Mesenteric fat pad (tissue), 1 donor: Measurements from ENCODE around the gene MYLK2. TPM values are rescaled to one million over a fixed set of nuclear protein-coding genes. Genes with fewer than 3 reads are reported as not detected.

Source experiments
- DNase-seq: peaks from one replicate; pipeline ENCODE4 v3.0.0-alpha.2; 2020; ENCODE audit warnings: low spot score
- long read RNA-seq: library from polyadenylated mRNA; unstranded; transcript quantifications from one replicate; pipeline ENCODE4 v2.0.0, GENCODE V29; 2020
- total RNA-seq: library from RNA; stranded (reverse); fragmentation: NEBNext Ultra II Directional; extraction: Animal tissue kit (Norgen Biotek cat#: 25700); gene quantifications from one replicate; pipeline ENCODE4 v1.2.1, GENCODE V29; 2021
- donor health status: DM: yes; HTN: yes; CAD: no.

MYLK2 gene
- not detected for total RNA-seq
- long read RNA-seq, result 0 reads

DNA sequence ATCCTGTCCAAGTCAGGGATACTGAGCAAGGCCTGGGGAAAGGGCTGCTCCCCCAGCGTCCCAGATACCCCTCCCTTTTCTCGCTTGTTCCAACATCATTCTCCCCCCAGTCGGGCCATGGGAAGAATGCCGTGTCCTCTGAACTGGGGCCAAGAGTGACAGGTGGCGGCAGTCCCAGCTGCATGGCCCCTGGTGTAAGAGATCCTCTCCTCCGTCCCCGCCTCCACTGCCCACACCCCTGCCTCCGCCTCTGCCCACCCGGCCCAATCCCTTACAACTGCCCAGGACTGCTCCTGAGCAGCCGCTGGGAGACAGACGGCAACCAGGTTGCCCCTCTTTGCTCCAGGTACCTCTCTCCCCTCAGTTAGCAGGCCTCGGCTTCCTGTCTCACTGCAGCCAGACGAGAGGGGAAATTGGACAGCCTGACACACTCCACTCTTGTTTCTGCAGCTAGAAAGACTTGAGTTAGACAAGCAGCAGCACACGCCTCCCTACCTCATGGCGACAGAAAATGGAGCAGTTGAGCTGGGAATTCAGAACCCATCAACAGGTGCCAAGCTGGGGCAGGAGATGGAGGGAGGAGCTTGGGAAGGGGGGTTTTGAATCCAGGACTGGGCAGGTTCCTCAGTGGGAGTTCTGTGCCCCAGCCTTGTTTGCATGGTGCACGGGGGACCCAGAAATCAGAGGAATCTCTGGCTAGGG, at the start of gene MYLK2:
TSS of gene MYLK2 (plus strand) at position 274 of the 702 bp plus-strand sequence. CDS start at position 499, 225 bp downstream.
- no peak for DNase-seq

DNA sequence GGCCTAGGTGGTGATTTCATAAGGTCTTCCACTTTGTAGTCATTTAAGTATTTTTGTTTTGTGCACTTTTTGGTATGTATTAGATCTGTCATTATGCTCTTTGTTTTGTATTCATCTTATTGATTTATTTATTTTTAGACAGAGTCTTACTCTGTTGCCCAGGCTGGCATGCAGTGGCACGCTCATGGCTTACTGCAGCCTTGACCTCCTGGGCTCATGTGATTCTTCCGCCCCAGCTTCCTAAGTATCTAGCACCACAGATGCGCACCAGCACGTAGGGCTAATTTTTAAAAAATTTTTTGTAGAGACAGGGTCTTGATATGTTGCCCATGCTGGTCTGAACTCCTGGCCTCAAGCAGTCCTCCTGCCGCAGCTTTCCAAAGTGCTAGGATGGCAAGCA, 49.5 kb upstream of the MYLK2 start:
- no peak for DNase-seq

- DNase-seq, result no peak
These were observed 48.9 kb upstream of the MYLK2 start for GRCh38 chr20:31770243-31770642.

DNA sequence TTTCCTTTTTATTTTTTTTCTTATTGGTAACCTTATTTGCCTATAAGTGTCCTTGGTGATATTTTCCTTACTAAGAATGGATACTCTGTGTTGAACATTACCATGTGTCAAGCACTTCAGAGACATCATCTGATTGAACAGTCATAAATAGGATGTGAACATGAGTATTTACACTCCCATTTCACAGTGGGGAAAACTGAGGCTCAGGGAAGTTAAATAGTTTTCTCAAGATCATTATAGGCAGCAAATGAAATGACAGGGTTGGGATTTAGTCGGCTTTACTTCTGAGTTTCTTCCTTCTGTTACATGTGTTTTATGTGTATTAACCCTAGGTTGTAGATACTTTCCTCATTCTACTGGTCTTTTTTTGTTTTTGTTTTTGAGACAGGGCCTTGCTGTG, 44.7 kb upstream of the MYLK2 start:
- DNase-seq, result no peak

- DNase-seq, result no peak
These were observed 38.3 kb upstream of the MYLK2 start for GRCh38 chr20:31780839-31781238.

DNA sequence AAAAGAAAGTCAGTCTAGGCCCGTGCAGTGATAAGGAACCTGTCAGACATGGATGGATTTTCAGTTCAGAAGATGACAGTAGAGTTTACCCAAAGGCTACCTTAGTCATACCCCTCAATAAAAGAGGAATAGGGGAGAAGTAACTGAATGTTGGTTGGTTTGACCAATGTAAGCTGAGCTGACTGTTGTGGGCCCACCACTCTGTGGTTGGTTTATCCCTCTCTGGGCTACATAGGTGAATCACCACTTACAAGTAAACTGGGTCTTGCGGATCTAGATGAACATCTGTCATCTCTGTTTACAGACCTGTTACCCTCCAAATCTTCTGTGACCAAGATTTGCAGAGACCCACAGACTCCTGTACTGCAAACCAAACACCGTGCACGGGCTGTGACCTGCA, 37.2 kb upstream of the MYLK2 start:
- no peak for DNase-seq

GRCh38 chr20:31784354-31785044, 34.7 kb upstream of the MYLK2 start:
- no peak for DNase-seq

- no peak for DNase-seq
These were observed 34.1 kb upstream of the MYLK2 start for GRCh38 chr20:31785089-31785488.

DNA sequence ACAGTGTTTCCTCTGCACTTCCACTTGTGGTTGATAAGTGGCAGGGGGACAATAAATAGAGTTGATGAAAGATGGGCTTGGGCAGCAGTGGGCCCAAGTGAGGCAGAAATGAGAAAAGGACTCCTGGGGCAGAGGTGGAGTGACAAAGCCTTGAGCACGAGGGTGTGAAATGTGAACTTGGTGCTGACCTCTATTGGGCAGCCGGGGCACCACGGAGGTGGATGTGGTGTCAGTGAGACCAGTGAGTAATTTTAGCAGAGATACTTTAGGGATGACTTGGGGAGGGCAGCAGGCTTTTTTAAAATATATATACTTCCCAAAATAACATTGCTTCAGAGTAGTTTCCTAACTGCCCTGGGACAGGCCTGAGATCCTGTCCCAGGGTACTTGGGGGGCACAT, 30.6 kb upstream of the MYLK2 start:
- no peak for DNase-seq

GRCh38 chr20:31790401-31790800, 28.8 kb upstream of the MYLK2 start:
- DNase-seq, result no peak

DNA sequence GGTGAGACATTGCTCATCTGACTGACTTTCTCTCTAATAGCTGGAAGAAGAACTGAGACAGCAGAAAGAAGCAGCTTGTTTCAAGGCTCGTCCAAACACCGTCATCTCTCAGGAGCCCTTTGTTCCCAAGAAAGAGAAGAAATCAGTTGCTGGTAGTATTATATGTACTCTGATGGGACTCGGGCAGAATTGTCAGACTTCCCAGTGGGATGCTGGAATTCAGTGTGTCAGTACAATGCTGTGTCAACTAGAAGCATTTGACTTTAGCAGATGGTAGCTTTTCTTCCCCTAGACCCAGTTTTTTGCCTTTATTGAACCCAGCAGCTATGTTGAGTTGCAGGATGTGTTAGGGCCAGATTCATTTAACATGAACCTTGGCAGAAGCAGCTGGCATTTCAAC, 21.8 kb upstream of the MYLK2 start:
- DNase-seq, result no peak

GRCh38 chr20:31801508-31801907, 17.6 kb upstream of the MYLK2 start:
- no peak for DNase-seq

GRCh38 chr20:31803552-31804291, 15.4 kb upstream of the MYLK2 start:
- DNase-seq, result no peak

DNA sequence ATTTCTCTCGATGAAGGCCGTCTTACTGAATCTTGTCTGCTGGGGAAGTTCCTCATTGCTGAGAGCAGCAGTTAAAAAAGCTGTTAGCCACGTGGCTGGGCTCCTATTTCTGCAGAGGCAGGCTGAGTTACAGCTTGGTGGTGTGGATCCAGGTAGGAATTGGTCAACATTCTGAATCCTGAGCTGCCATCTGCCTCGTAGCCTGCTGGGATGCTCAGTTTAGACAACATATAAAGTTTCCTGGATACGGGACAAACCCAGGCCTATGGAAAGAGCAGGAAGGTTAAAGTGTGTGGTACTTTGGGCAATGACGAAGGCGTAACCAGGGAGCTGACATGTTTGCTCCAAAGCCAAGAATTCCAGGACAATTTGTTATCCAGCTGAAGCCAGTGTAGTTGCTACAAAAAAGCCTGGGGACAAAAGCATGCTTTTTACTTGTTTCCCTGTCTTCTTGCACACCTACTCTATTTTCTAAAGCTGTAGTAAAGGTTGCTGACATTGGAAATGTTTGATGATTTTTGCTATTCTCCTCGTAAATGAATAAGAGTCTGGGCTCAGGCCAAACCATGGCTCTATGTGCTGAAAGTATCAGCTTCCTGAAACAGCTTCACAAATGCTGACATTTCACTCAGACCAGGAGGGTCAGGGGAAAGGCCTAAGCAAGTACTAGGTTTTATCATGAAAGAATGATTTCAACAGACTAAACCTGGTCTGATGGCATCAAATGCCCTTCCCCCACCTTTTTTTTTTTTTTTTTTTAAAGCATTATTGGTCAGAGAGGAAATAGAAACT, 12.4 kb upstream of the MYLK2 start:
- no peak for DNase-seq

DNA sequence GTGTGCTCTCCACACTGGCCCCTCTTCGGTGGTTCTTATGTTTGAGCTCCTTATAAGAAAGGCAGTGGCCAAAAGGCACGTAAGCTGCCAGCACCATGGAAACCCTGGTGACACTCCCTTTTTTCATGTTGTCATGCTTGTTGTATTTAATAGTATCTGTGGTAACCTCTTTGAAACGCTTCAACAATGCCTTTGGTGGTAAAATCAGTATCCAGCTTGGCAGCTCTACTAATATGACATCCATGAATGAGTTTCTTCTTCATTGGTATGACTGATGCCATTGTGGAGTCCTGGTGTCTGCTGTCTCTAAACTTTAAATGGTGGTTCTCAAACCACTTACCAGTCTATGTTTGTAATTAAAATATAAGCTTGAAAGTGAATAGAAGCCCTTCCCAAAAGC, 10.7 kb upstream of the MYLK2 start:
- DNase-seq, result no peak

GRCh38 chr20:31809661-31810060, 9.5 kb upstream of the MYLK2 start:
- no peak for DNase-seq

DNA sequence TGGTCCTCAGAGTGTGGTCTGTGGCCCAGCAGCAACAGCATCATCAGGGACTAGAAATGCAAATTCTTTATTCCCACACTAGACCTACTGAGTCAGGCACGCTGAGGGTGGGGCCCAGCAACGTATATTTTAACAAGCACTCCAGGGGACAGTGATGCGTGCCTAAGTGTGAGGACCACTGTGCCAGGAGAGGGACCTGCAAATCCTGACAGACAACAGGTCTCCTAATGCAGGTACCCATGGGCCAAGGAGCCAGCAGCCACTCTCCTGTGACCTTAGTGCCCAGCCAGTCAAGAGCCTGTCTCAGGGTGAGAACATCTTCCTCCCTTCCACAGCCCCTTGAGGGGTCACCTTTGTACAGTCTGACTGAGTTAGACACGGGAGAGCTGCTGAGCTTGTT, 8.0 kb upstream of the MYLK2 start:
- no peak for DNase-seq

GRCh38 chr20:31811796-31812728, 7.1 kb upstream of the MYLK2 start:
- DNase-seq, result no peak

DNA sequence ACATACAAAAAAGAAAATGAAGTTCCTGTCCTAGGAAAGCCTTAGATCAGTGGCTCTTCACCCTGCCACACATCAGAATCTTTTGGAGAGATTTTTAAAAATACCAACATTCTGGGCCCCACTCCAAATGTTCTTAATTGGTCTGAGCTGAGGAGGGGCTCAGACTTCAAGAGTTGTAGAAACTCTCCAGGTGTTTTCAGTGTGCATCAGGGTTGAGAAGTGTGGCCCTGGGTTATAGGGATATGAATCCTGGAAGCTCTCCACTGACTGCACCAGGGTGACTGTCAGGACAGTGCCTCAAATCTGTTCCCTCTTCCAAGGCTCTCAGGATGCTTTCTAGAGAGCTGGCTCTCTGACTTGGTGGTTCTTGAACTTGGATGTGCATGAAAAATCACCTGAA, 5.5 kb upstream of the MYLK2 start:
- no peak for DNase-seq

DNA sequence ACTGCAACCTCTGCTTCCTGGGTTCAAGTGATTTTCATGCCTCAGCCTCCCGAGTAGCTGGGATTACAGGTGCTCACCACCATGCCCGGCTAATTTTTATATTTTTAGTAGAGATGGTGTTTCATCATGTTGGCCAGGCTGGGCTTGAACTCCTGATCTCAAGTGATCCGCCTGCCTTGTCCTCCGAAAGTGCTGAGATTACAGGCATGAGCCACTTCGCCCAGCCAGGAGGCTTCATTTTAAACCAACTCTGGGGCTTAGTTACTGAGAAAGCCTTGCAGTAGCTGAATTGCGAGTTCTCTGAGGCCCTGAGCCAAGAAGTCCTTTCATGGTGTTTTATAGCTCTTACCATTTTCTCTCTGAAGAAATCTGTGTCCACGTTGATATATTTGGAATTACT, 5.0 kb upstream of the MYLK2 start:
- peak; percentile 39 for DNase-seq
